K562 (cell line): ENCODE results near the gene DDX23. TPM values are rescaled to one million over a fixed set of nuclear protein-coding genes. Genes with fewer than 3 reads are reported as not detected.
A peak's percentile ranks its signal among the peaks of the same experiment; 100 is the strongest.

Experiments used
- ATAC-seq: fragments of 200-7000 bp; cut with Tn5 transposase; 3 replicates; pipeline ENCODE4 v1.9.1; 2020; ENCODE audit warnings: moderate library complexity
- BruUV-seq: library from RNA; stranded (reverse); fragments of 400-500 nt; replicated peaks from 2 replicates; lab custom pipeline; 2021; lab: Mats Ljungman, UMichigan
- CTCF ChIA-PET: fragments of 300-600 bp; formaldehyde crosslinking; extraction: SDS; loops from one replicate; lab custom pipeline; 2021; ENCODE audit warnings: low intra/inter-chr PET ratio; lab: Yijun Ruan, JAX
- POLR2A ChIA-PET: fragments of 300-600, 350-650 bp; sonication (Branson Sonifier 250); formaldehyde crosslinking; extraction: SDS; loops from one replicate; lab custom pipeline; 2021; ENCODE audit warnings: antibody characterized with exemption, inconsistent platforms; lab: Yijun Ruan, JAX
- DNase-seq, 4 experiments: peaks; one replicate each; pipeline versions ENCODE4 v3.0.0 to v3.0.0-alpha.2; 2011 to 2018; ENCODE audit warnings: low spot score in 3 of 4, mixed read lengths in 3 of 4; ENCODE audit errors: extremely low read depth in 1 of 4
- FAIRE-seq: peaks from 2 replicates; lab custom pipeline; 2011; peaks lifted over from hg19 to GRCh38; lab: Jason Lieb, UNC
- H2AFZ ChIP-seq: 2 replicates; pipeline ENCODE4 v1.6.0; 2011; ENCODE audit warnings: low read depth, low read length, control low read depth, inconsistent platforms
- H3K27ac ChIP-seq: fragments of 200-600 bp; 3 replicates; pipeline ENCODE4 v1.8.0; 2011; ENCODE audit warnings: low read depth, mild to moderate bottlenecking, control low read depth, inconsistent platforms, low read length, moderate library complexity, mixed read lengths; ENCODE audit errors: extremely low read depth
- H3K27me3 ChIP-seq, 2 experiments: fragments of 300-600 bp in 1 of 2; 2 replicates in 1 of 2; 3 replicates in 1 of 2; pipeline versions ENCODE4 v1.6.0 to v1.8.0; 2011; ENCODE audit warnings: inconsistent platforms in 2 of 2, low read length in 2 of 2, mild to moderate bottlenecking in 1 of 2, mixed read lengths in 1 of 2, moderate library complexity in 1 of 2; ENCODE audit not compliant: control insufficient read depth in 2 of 2, insufficient read depth in 2 of 2
- H3K36me3 ChIP-seq: fragments of 300-600 bp; 3 replicates; pipeline ENCODE4 v1.8.0; 2011; ENCODE audit warnings: mild to moderate bottlenecking, low read length, inconsistent platforms; ENCODE audit not compliant: control insufficient read depth, insufficient read depth
- H3K4me1 ChIP-seq, 2 experiments: fragments of 200-600 bp in 1 of 2; replicated peaks in 1 of 2; 2 replicates in 1 of 2; 3 replicates in 1 of 2; pipeline versions ENCODE4 v1.5.1 to v1.8.0; 2011; ENCODE audit warnings: inconsistent platforms in 2 of 2, low read length in 2 of 2, mild to moderate bottlenecking in 1 of 2, mixed read lengths in 1 of 2, moderate library complexity in 1 of 2; ENCODE audit not compliant: control insufficient read depth in 2 of 2, insufficient read depth in 2 of 2
- H3K4me2 ChIP-seq: 2 replicates; pipeline ENCODE4 v1.6.1; 2011; ENCODE audit warnings: low read length, control low read depth, inconsistent platforms, mixed read lengths; ENCODE audit not compliant: insufficient read depth
- H3K4me3 ChIP-seq: fragments of 200-600 bp; sonication (generic), shearing (Covaris generic); 2 replicates; pipeline ENCODE4 v1.5.1; 2016; ENCODE audit warnings: control low read depth, inconsistent platforms
- H3K79me2 ChIP-seq: fragments of 200-600 bp; 3 replicates; pipeline ENCODE4 v1.8.0; 2011; ENCODE audit warnings: low read length, inconsistent platforms; ENCODE audit not compliant: control insufficient read depth, insufficient read depth
- H3K9ac ChIP-seq, 2 experiments: 2 replicates each; pipeline versions ENCODE4 v1.6.0 to v1.6.1; 2011; ENCODE audit warnings: low read depth in 2 of 2, low read length in 2 of 2, control low read depth in 1 of 2, inconsistent platforms in 1 of 2, mild to moderate bottlenecking in 1 of 2, mixed read lengths in 1 of 2; ENCODE audit not compliant: insufficient read depth in 1 of 2
- H3K9me1 ChIP-seq: one replicate; pipeline ENCODE4 v1.6.0; 2011; ENCODE audit warnings: inconsistent platforms, mild to moderate bottlenecking, low read length, moderate library complexity; ENCODE audit not compliant: control insufficient read depth, insufficient read depth
- H3K9me3 ChIP-seq: replicated peaks from 2 replicates; pipeline ENCODE4 v1.5.1; 2011; ENCODE audit warnings: low read depth, low read length, inconsistent platforms; ENCODE audit not compliant: control insufficient read depth, insufficient read depth
- H4K20me1 ChIP-seq: replicated peaks from 2 replicates; pipeline ENCODE4 v1.6.1; 2011; ENCODE audit warnings: low read length, inconsistent platforms, mixed read lengths; ENCODE audit not compliant: control insufficient read depth, insufficient read depth
- KLF13 ChIP-seq: fragments of 450-650 bp; IDR thresholded peaks from 2 replicates; pipeline ENCODE4 v1.6.1; 2016; ENCODE audit warnings: missing genetic modification characterization, low read depth, mild to moderate bottlenecking, missing compliant biosample characterization, moderate library complexity, borderline replicate concordance
- SRF ChIP-seq, 2 experiments: fragments of 250-450, 450-650 bp in 1 of 2; sonication (Bioruptor Pico) in 1 of 2; sonication (generic) in 1 of 2; formaldehyde crosslinking; IDR thresholded peaks; 2 replicates each; pipeline versions ENCODE4 v1.5.0 to v1.5.1; 2020 to 2022; ENCODE audit warnings: mild to moderate bottlenecking in 1 of 2, missing genetic modification reagents in 1 of 2
- STAG1 ChIP-seq: sonication (generic); formaldehyde crosslinking; IDR thresholded peaks from 2 replicates; pipeline ENCODE4 v1.5.0; 2020; ENCODE audit warnings: missing genetic modification reagents, borderline replicate concordance
- ZBTB17 ChIP-seq: fragments of 450-650 bp; formaldehyde crosslinking; IDR thresholded peaks from 2 replicates; pipeline ENCODE4 v1.4.0; 2020; ENCODE audit warnings: mild to moderate bottlenecking
- WGBS: fragments of 100-300 bp; shearing (Covaris generic); methylation state at CpG from one replicate; pipeline ENCODE4 v1.1.6; 2016; ENCODE audit warnings: low coverage, mixed read lengths; ENCODE audit not compliant: insufficient coverage; ENCODE audit errors: missing lambda C conversion rate; 5-methylcytosine and 5-hydroxymethylcytosine counted together
- in situ Hi-C: fragments of 300-500 bp; cut with MboI; formaldehyde crosslinking; loops from 4 replicates; pipeline ENCODE4 v1.15.0; 2018; ENCODE audit warnings: inconsistent platforms, mixed read lengths
- intact Hi-C: fragments of 100-400 bp; cut with micrococcal nuclease; formaldehyde crosslinking; loops from 2 replicates; pipeline ENCODE4 v1.14.2; 2022
- polyA plus RNA-seq, 8 experiments: library from polyadenylated mRNA; depleted of rRNA in 4 of 8; stranded (reverse) in 5 of 8; unstranded in 3 of 8; fragments of >200 nt; fragmentation: Nextera tagmentation in 2 of 8; fragmentation: Illumina TruSeq in 1 of 8; extraction: Ambion mirVana in 2 of 8; extraction: Trizol in 1 of 8; gene quantifications; 2 replicates each; pipeline versions ENCODE4 v1.2.1 to v1.2.3, GENCODE V29; 2011 to 2014; ENCODE audit warnings: inconsistent platforms in 1 of 8, missing spikeins in 1 of 8
- total RNA-seq, 7 experiments: library from RNA; depleted of rRNA in 6 of 7; stranded (reverse); fragments of >200 nt in 6 of 7; fragmentation: Illumina TruSeq in 2 of 7; extraction: Trizol in 2 of 7; gene quantifications; 2 replicates each; pipeline versions ENCODE4 v1.2.1 to v1.2.3, GENCODE V29; 2011 to 2021; ENCODE audit warnings: low replicate concordance in 1 of 7
- TF ChIP-seq, protein P1 (sequence below): fragments of 200-800 bp; sonication (Bioruptor generic); IDR thresholded peaks from 2 replicates; pipeline ENCODE4 v1.6.1; 2017; ENCODE audit warnings: missing genetic modification characterization, missing compliant biosample characterization
- TF ChIP-seq, protein P2 (sequence below): fragments of 200-600 bp; sonication (generic); IDR thresholded peaks from one replicate; pipeline ENCODE4 v1.6.1; 2012; ENCODE audit warnings: mild to moderate bottlenecking, low read depth, low read length, inconsistent platforms
- TF ChIP-seq, protein P3 (sequence below): fragments of 450-650 bp; formaldehyde crosslinking; IDR thresholded peaks from 2 replicates; pipeline ENCODE4 v1.4.0; 2020; ENCODE audit warnings: mild to moderate bottlenecking, moderate library complexity

DDX23 gene
- total and polyA plus RNA-seq, 9 of the 15 experiments (the other 6 are each of a cell fraction or from before 2014, with no cell fraction given), result 32.4 to 138 (median 104) TPM

DNA sequence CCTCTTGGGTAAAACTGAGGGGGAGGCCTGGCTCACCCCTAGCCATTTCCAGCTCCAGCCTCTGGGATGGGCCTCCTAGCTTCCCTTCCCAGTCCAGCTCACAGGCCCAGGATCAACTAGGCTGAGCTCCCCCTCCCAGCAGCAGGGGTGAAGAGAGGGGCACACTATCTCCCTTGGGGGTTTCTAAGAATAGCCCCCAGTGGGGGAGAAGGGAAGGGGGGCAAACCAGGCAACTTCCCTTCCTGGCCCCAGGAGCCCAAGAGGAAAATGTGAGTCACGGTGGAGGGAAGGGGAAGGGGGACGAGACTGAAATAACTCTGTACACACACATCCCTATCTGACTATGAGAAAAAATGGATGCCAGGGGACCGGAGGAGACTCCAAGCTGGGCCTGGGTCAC is 72.1 kb downstream of the DDX23 start:
- Histone ChIP-seq H3K36me3 (no peaks in the 10 kb centered on the region), H2AFZ (no peak overlapping the region), H3K9me1 (no peaks in the 10 kb centered on the region), H3K27me3 (peaks cover 30 to 80% of the 10 kb centered on the region in 2 experiments), H3K4me2 (no peak overlapping the region), H3K4me3 (no peak overlapping the region), H3K79me2 (no peaks in the 10 kb centered on the region), H4K20me1 (peaks cover 12% of the 10 kb centered on the region; the same call in 1 of the 2 replicates), H3K9ac (0 out of 4 replicates have a peak overlapping the region, but pooled peaks of 1 of the 2 experiments have one; percentile 33), H3K4me1 (peaks cover 0 to 13% of the 10 kb centered on the region in 2 experiments; a peak in 3 of 5 replicates), H3K9me3 (no peaks in the 10 kb centered on the region), H3K27ac (no peak overlapping the region)
- ChIA-PET CTCF (no interaction called here), POLR2A (interaction anchor here (1.0 to 1.2 kb wide), 2 partner anchors 8 to 23 kb away, joined by 3 to 4 read pairs; no protein-coding TSS in a partner anchor)
- ATAC-seq (no peak), DNase-seq (peak in 2 of 4 experiments; percentile 32 to 37), FAIRE-seq (no peak)
- in situ Hi-C loops, result loop anchor here (25.0 kb wide), 1 partner anchor 243 kb away; the partner anchor contains the start of gene OR8S1
- intact Hi-C loops, result no loop called here
- no TSS peak for BruUV-seq
- WGBS, result 4% methylated on average over 3 of the region's 3 CpGs
- TF ChIP-seq SRF (CRISPR knock-in tag; IDR thresholded peaks at IDR 0.05) (no peak), ZBTB17 (CRISPR knock-in tag) (no peak), STAG1 (no peak), KLF13 (tag) (no peak)
- TF ChIP-seq, protein P1, sequence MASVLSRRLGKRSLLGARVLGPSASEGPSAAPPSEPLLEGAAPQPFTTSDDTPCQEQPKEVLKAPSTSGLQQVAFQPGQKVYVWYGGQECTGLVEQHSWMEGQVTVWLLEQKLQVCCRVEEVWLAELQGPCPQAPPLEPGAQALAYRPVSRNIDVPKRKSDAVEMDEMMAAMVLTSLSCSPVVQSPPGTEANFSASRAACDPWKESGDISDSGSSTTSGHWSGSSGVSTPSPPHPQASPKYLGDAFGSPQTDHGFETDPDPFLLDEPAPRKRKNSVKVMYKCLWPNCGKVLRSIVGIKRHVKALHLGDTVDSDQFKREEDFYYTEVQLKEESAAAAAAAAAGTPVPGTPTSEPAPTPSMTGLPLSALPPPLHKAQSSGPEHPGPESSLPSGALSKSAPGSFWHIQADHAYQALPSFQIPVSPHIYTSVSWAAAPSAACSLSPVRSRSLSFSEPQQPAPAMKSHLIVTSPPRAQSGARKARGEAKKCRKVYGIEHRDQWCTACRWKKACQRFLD (CRISPR knock-in tag), result peak; percentile 29; the same call in 1 of the 2 replicates
- TF ChIP-seq, protein P2, sequence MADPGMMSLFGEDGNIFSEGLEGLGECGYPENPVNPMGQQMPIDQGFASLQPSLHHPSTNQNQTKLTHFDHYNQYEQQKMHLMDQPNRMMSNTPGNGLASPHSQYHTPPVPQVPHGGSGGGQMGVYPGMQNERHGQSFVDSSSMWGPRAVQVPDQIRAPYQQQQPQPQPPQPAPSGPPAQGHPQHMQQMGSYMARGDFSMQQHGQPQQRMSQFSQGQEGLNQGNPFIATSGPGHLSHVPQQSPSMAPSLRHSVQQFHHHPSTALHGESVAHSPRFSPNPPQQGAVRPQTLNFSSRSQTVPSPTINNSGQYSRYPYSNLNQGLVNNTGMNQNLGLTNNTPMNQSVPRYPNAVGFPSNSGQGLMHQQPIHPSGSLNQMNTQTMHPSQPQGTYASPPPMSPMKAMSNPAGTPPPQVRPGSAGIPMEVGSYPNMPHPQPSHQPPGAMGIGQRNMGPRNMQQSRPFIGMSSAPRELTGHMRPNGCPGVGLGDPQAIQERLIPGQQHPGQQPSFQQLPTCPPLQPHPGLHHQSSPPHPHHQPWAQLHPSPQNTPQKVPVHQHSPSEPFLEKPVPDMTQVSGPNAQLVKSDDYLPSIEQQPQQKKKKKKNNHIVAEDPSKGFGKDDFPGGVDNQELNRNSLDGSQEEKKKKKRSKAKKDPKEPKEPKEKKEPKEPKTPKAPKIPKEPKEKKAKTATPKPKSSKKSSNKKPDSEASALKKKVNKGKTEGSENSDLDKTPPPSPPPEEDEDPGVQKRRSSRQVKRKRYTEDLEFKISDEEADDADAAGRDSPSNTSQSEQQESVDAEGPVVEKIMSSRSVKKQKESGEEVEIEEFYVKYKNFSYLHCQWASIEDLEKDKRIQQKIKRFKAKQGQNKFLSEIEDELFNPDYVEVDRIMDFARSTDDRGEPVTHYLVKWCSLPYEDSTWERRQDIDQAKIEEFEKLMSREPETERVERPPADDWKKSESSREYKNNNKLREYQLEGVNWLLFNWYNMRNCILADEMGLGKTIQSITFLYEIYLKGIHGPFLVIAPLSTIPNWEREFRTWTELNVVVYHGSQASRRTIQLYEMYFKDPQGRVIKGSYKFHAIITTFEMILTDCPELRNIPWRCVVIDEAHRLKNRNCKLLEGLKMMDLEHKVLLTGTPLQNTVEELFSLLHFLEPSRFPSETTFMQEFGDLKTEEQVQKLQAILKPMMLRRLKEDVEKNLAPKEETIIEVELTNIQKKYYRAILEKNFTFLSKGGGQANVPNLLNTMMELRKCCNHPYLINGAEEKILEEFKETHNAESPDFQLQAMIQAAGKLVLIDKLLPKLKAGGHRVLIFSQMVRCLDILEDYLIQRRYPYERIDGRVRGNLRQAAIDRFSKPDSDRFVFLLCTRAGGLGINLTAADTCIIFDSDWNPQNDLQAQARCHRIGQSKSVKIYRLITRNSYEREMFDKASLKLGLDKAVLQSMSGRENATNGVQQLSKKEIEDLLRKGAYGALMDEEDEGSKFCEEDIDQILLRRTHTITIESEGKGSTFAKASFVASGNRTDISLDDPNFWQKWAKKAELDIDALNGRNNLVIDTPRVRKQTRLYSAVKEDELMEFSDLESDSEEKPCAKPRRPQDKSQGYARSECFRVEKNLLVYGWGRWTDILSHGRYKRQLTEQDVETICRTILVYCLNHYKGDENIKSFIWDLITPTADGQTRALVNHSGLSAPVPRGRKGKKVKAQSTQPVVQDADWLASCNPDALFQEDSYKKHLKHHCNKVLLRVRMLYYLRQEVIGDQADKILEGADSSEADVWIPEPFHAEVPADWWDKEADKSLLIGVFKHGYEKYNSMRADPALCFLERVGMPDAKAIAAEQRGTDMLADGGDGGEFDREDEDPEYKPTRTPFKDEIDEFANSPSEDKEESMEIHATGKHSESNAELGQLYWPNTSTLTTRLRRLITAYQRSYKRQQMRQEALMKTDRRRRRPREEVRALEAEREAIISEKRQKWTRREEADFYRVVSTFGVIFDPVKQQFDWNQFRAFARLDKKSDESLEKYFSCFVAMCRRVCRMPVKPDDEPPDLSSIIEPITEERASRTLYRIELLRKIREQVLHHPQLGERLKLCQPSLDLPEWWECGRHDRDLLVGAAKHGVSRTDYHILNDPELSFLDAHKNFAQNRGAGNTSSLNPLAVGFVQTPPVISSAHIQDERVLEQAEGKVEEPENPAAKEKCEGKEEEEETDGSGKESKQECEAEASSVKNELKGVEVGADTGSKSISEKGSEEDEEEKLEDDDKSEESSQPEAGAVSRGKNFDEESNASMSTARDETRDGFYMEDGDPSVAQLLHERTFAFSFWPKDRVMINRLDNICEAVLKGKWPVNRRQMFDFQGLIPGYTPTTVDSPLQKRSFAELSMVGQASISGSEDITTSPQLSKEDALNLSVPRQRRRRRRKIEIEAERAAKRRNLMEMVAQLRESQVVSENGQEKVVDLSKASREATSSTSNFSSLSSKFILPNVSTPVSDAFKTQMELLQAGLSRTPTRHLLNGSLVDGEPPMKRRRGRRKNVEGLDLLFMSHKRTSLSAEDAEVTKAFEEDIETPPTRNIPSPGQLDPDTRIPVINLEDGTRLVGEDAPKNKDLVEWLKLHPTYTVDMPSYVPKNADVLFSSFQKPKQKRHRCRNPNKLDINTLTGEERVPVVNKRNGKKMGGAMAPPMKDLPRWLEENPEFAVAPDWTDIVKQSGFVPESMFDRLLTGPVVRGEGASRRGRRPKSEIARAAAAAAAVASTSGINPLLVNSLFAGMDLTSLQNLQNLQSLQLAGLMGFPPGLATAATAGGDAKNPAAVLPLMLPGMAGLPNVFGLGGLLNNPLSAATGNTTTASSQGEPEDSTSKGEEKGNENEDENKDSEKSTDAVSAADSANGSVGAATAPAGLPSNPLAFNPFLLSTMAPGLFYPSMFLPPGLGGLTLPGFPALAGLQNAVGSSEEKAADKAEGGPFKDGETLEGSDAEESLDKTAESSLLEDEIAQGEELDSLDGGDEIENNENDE, result no peak
- TF ChIP-seq, protein P3, sequence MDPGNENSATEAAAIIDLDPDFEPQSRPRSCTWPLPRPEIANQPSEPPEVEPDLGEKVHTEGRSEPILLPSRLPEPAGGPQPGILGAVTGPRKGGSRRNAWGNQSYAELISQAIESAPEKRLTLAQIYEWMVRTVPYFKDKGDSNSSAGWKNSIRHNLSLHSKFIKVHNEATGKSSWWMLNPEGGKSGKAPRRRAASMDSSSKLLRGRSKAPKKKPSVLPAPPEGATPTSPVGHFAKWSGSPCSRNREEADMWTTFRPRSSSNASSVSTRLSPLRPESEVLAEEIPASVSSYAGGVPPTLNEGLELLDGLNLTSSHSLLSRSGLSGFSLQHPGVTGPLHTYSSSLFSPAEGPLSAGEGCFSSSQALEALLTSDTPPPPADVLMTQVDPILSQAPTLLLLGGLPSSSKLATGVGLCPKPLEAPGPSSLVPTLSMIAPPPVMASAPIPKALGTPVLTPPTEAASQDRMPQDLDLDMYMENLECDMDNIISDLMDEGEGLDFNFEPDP (CRISPR knock-in tag), result no peak
